Measurements from ENCODE around the gene IGSF9B.

Gene IGSF9B

DNA sequence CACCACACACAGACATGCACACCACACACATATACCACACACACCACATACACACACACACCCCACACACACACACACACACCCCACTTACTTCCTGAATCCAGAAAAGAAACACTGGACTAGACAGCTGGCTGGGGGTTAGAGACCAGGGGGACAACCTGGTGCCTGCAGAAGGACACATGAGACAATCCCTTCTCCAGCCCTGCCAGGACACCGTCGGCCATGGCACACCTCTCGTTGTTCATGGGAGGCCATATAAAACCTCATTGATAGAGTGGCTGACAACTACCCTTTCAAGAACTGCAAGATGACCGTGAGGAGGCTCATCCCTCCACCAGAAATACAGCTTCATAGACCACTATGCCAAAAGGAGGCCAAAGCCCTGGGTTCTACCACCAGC, 54.3 kb downstream of the IGSF9B start:
- no peaks in the 10 kb centered on the region for H3K79me2 ChIP-seq (ENCODE audit: insufficient read depth, low read length)
- H3K36me3 ChIP-seq (ENCODE audit: low read length): no peaks in the 10 kb centered on the region
- no peak for TF ChIP-seq EZH2phosphoT487 (conservative IDR thresholded peaks at IDR 0.05; ENCODE audit: low read length)
- TF ChIP-seq, protein P1, sequence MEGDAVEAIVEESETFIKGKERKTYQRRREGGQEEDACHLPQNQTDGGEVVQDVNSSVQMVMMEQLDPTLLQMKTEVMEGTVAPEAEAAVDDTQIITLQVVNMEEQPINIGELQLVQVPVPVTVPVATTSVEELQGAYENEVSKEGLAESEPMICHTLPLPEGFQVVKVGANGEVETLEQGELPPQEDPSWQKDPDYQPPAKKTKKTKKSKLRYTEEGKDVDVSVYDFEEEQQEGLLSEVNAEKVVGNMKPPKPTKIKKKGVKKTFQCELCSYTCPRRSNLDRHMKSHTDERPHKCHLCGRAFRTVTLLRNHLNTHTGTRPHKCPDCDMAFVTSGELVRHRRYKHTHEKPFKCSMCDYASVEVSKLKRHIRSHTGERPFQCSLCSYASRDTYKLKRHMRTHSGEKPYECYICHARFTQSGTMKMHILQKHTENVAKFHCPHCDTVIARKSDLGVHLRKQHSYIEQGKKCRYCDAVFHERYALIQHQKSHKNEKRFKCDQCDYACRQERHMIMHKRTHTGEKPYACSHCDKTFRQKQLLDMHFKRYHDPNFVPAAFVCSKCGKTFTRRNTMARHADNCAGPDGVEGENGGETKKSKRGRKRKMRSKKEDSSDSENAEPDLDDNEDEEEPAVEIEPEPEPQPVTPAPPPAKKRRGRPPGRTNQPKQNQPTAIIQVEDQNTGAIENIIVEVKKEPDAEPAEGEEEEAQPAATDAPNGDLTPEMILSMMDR (IDR thresholded peaks at IDR 0.05; ENCODE audit: insufficient read depth, low read length, poor library complexity, severe bottlenecking): no peak
- no peaks in the 10 kb centered on the region for H4K20me1 ChIP-seq (ENCODE audit: low read depth, low read length)
- H3K9me2 ChIP-seq (replicated peaks; ENCODE audit: insufficient read depth, low read length): no peaks in the 10 kb centered on the region
- no peak overlapping the region for H3K4me3 ChIP-seq (ENCODE audit: insufficient read depth, low read length, poor library complexity, severe bottlenecking)
- no peak overlapping the region for H2AFZ ChIP-seq (ENCODE audit: low read depth, low read length, severe bottlenecking)
- H3K9me3 ChIP-seq (ENCODE audit: insufficient read depth, low read length): no peaks in the 10 kb centered on the region
- no peaks in the 10 kb centered on the region for H3F3A ChIP-seq (ENCODE audit: insufficient read depth)
- no peak overlapping the region for H3K4me2 ChIP-seq (ENCODE audit: low read depth, low read length, poor library complexity, severe bottlenecking)
- H3K27me3 ChIP-seq (ENCODE audit: low read length): no peaks in the 10 kb centered on the region
- no peak overlapping the region for H3K9ac ChIP-seq (ENCODE audit: low read length)
- no peak overlapping the region for H3K27ac ChIP-seq (ENCODE audit: low read depth, low read length)

DNA sequence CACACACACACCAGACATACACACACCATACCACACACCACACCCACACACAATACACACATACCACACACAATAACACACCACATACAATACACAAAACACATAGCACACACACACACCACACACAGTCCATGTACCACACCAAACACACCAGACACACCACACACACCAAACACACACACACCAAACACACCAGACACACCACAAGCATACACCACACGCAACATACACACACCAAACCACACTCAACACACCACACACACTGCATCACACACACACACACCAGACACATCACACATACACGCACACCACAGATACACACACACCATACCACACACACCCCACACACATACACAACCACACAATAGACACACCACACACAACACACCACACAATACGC, 54.8 kb downstream of the IGSF9B start:
- no peak overlapping the region for H3K4me3 ChIP-seq (ENCODE audit: insufficient read depth, low read length, poor library complexity, severe bottlenecking)
- H3K9ac ChIP-seq (ENCODE audit: low read length): no peak overlapping the region
- no peak overlapping the region for H3K4me2 ChIP-seq (ENCODE audit: low read depth, low read length, poor library complexity, severe bottlenecking)
- no peaks in the 10 kb centered on the region for H3K36me3 ChIP-seq (ENCODE audit: low read length)
- no peaks in the 10 kb centered on the region for H4K20me1 ChIP-seq (ENCODE audit: low read depth, low read length)
- no peaks in the 10 kb centered on the region for H3K79me2 ChIP-seq (ENCODE audit: insufficient read depth, low read length)
- no peaks in the 10 kb centered on the region for H3K27me3 ChIP-seq (ENCODE audit: low read length)
- TF ChIP-seq, protein P1 (IDR thresholded peaks at IDR 0.05; ENCODE audit: insufficient read depth, low read length, poor library complexity, severe bottlenecking): no peak
- no peak for TF ChIP-seq EZH2phosphoT487 (conservative IDR thresholded peaks at IDR 0.05; ENCODE audit: low read length)
- no peak overlapping the region for H3K27ac ChIP-seq (ENCODE audit: low read depth, low read length)
- H3K9me2 ChIP-seq (replicated peaks; ENCODE audit: insufficient read depth, low read length): no peaks in the 10 kb centered on the region
- no peaks in the 10 kb centered on the region for H3F3A ChIP-seq (ENCODE audit: insufficient read depth)
- H3K9me3 ChIP-seq (ENCODE audit: insufficient read depth, low read length): no peaks in the 10 kb centered on the region
- H2AFZ ChIP-seq (ENCODE audit: low read depth, low read length, severe bottlenecking): no peak overlapping the region

DNA sequence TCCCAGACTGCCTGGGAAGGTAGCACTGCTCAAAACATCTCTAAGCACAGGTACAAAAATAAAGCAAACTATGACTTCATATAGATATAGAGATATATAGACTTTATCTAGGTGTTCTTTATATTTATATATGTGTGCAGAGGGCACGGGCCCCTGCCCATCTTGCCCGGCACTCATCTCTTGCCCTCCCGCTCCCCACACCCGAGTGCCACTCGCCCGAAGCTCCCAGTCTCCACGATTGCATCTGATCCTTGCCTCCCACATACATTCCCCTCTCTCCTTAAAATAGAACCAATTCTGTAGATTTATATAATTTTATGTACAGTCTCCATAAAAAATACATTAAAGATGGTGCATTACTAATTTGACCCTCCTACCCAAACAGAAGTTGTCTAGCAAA, 55.5 kb downstream of the IGSF9B start:
- TF ChIP-seq, protein P1 (IDR thresholded peaks at IDR 0.05; ENCODE audit: insufficient read depth, low read length, poor library complexity, severe bottlenecking): no peak
- TF ChIP-seq EZH2phosphoT487 (conservative IDR thresholded peaks at IDR 0.05; ENCODE audit: low read length): no peak

More for the DNA sequence above, 55.5 kb downstream of the IGSF9B start:
- Histone ChIP-seq H2AFZ (ENCODE audit: low read depth, low read length, severe bottlenecking) (no peak overlapping the region), H3K79me2 (ENCODE audit: insufficient read depth, low read length) (no peaks in the 10 kb centered on the region), H3K27me3 (ENCODE audit: low read length) (no peaks in the 10 kb centered on the region), H3K9ac (ENCODE audit: low read length) (no peak overlapping the region), H4K20me1 (ENCODE audit: low read depth, low read length) (no peaks in the 10 kb centered on the region), H3K27ac (ENCODE audit: low read depth, low read length) (no peak overlapping the region), H3K4me2 (ENCODE audit: low read depth, low read length, poor library complexity, severe bottlenecking) (no peak overlapping the region), H3K9me3 (ENCODE audit: insufficient read depth, low read length) (no peaks in the 10 kb centered on the region), H3K36me3 (ENCODE audit: low read length) (no peaks in the 10 kb centered on the region), H3K9me2 (replicated peaks; ENCODE audit: insufficient read depth, low read length) (no peaks in the 10 kb centered on the region), H3K4me3 (ENCODE audit: insufficient read depth, low read length, poor library complexity, severe bottlenecking) (no peak overlapping the region), H3F3A (ENCODE audit: insufficient read depth) (no peaks in the 10 kb centered on the region)
